ENCODE measurements around the gene EPHA4. TPM values are rescaled to one million over a fixed set of nuclear protein-coding genes. Genes with fewer than 3 reads are reported as not detected.

Gene EPHA4
- total RNA-seq, 1 donor from 2014 or later = 30.1 TPM

- H3K36me3 ChIP-seq (ENCODE audit: insufficient read depth, low read length) = no peaks in the 10 kb centered on the region
- no peak overlapping the region for H3K4me3 ChIP-seq (ENCODE audit: insufficient read depth, low read depth, low read length)
- H2AFZ ChIP-seq (ENCODE audit: low read depth, low read length) = no peak overlapping the region
- Mint-ChIP-seq H3K27me3 (ENCODE audit: low read depth, unreplicated experiment) (no peaks in the 10 kb centered on the region), H3K4me1 (ENCODE audit: low read depth, unreplicated experiment) (peaks cover 39% of the 10 kb centered on the region), H3K36me3 (ENCODE audit: low read depth, unreplicated experiment) (no peaks in the 10 kb centered on the region), H3K27ac (ENCODE audit: unreplicated experiment) (no peak overlapping the region), H3K4me3 (ENCODE audit: unreplicated experiment) (no peak overlapping the region), H3K9me3 (ENCODE audit: unreplicated experiment) (no peaks in the 10 kb centered on the region)
- DNase-seq (ENCODE audit: low read depth) (no peak), FAIRE-seq (no peak)
- H3K27ac ChIP-seq (ENCODE audit: low read depth, low read length) = no peak overlapping the region
- TF ChIP-seq CTCF (IDR thresholded peaks at IDR 0.05; ENCODE audit: insufficient read depth, low read depth, low read length) (no peak), EZH2 (IDR thresholded peaks at IDR 0.05; ENCODE audit: insufficient read depth, low read length) (no peak)
- H3K27me3 ChIP-seq (ENCODE audit: insufficient read depth, low read length) = no peaks in the 10 kb centered on the region
- no peaks in the 10 kb centered on the region for H3K79me2 ChIP-seq (ENCODE audit: insufficient read depth, low read length)
- no peaks in the 10 kb centered on the region for H4K20me1 ChIP-seq (ENCODE audit: insufficient read depth, low read length)
- H3K4me2 ChIP-seq (ENCODE audit: low read length) = no peak overlapping the region
- H3K9me3 ChIP-seq (ENCODE audit: insufficient read depth, low read depth, low read length) = no peaks in the 10 kb centered on the region
- no peak overlapping the region for H3K9ac ChIP-seq (ENCODE audit: low read length)
- no peaks in the 10 kb centered on the region for H3K4me1 ChIP-seq (ENCODE audit: insufficient read depth, low read length)
Observed at GRCh38 chr2:221466744-221467143, 105.4 kb downstream of the EPHA4 start.

GRCh38 chr2:221465776-221466175 is 106.3 kb downstream of the EPHA4 start:
- no peak overlapping the region for H3K27ac ChIP-seq (ENCODE audit: low read depth, low read length)
- no peaks in the 10 kb centered on the region for H3K79me2 ChIP-seq (ENCODE audit: insufficient read depth, low read length)
- no peaks in the 10 kb centered on the region for H3K9me3 Mint-ChIP-seq (ENCODE audit: unreplicated experiment)
- H3K36me3 ChIP-seq (ENCODE audit: insufficient read depth, low read length) = no peaks in the 10 kb centered on the region
- no peaks in the 10 kb centered on the region for H3K36me3 Mint-ChIP-seq (ENCODE audit: low read depth, unreplicated experiment)
- no peaks in the 10 kb centered on the region for H3K27me3 Mint-ChIP-seq (ENCODE audit: low read depth, unreplicated experiment)
- H3K4me3 Mint-ChIP-seq (ENCODE audit: unreplicated experiment) = no peak overlapping the region
- no peaks in the 10 kb centered on the region for H3K27me3 ChIP-seq (ENCODE audit: insufficient read depth, low read length)
- FAIRE-seq = no peak
- H3K4me2 ChIP-seq (ENCODE audit: low read length) = no peak overlapping the region
- H4K20me1 ChIP-seq (ENCODE audit: insufficient read depth, low read length) = no peaks in the 10 kb centered on the region
- TF ChIP-seq EZH2 (IDR thresholded peaks at IDR 0.05; ENCODE audit: insufficient read depth, low read length) (no peak), CTCF (IDR thresholded peaks at IDR 0.05; ENCODE audit: insufficient read depth, low read depth, low read length) (no peak)
- no peaks in the 10 kb centered on the region for H3K9me3 ChIP-seq (ENCODE audit: insufficient read depth, low read depth, low read length)
- no peak overlapping the region for H3K4me3 ChIP-seq (ENCODE audit: insufficient read depth, low read depth, low read length)
- DNase-seq (ENCODE audit: low read depth) = peak; percentile 69
- H2AFZ ChIP-seq (ENCODE audit: low read depth, low read length) = no peak overlapping the region
- no peaks in the 10 kb centered on the region for H3K4me1 ChIP-seq (ENCODE audit: insufficient read depth, low read length)
- peak overlapping the region; percentile 75 for H3K27ac Mint-ChIP-seq (ENCODE audit: unreplicated experiment)
- H3K9ac ChIP-seq (ENCODE audit: low read length) = no peak overlapping the region
- peaks cover 47% of the 10 kb centered on the region for H3K4me1 Mint-ChIP-seq (ENCODE audit: low read depth, unreplicated experiment)

- Histone ChIP-seq H3K27ac (ENCODE audit: low read depth, low read length) (no peak overlapping the region), H3K4me3 (ENCODE audit: insufficient read depth, low read depth, low read length) (no peak overlapping the region), H3K27me3 (ENCODE audit: insufficient read depth, low read length) (no peaks in the 10 kb centered on the region), H3K9me3 (ENCODE audit: insufficient read depth, low read depth, low read length) (no peaks in the 10 kb centered on the region), H3K9ac (ENCODE audit: low read length) (no peak overlapping the region), H3K36me3 (ENCODE audit: insufficient read depth, low read length) (no peaks in the 10 kb centered on the region), H4K20me1 (ENCODE audit: insufficient read depth, low read length) (no peaks in the 10 kb centered on the region), H2AFZ (ENCODE audit: low read depth, low read length) (no peak overlapping the region), H3K79me2 (ENCODE audit: insufficient read depth, low read length) (no peaks in the 10 kb centered on the region), H3K4me2 (ENCODE audit: low read length) (no peak overlapping the region), H3K4me1 (ENCODE audit: insufficient read depth, low read length) (no peaks in the 10 kb centered on the region)
- no peak overlapping the region for H3K4me3 Mint-ChIP-seq (ENCODE audit: unreplicated experiment)
- FAIRE-seq (no peak), DNase-seq (ENCODE audit: low read depth) (no peak)
- no peaks in the 10 kb centered on the region for H3K9me3 Mint-ChIP-seq (ENCODE audit: unreplicated experiment)
- H3K27ac Mint-ChIP-seq (ENCODE audit: unreplicated experiment) = no peak overlapping the region
- peaks cover 47% of the 10 kb centered on the region for H3K4me1 Mint-ChIP-seq (ENCODE audit: low read depth, unreplicated experiment)
- TF ChIP-seq EZH2 (IDR thresholded peaks at IDR 0.05; ENCODE audit: insufficient read depth, low read length) (no peak), CTCF (IDR thresholded peaks at IDR 0.05; ENCODE audit: insufficient read depth, low read depth, low read length) (no peak)
- no peaks in the 10 kb centered on the region for H3K36me3 Mint-ChIP-seq (ENCODE audit: low read depth, unreplicated experiment)
- H3K27me3 Mint-ChIP-seq (ENCODE audit: low read depth, unreplicated experiment) = no peaks in the 10 kb centered on the region
Observed at GRCh38 chr2:221464971-221465370, 107.1 kb downstream of the EPHA4 start.
